SU-DHL-6 (cell line): ENCODE measurements around the gene HPS4.

Experiments used
- H2AFZ ChIP-seq: fragments of 200-600 bp; sonication (generic); 2 replicates; pipeline ENCODE4 v1.6.1; 2014; ENCODE audit warnings: low read depth, mild to moderate bottlenecking, moderate library complexity, mixed read lengths, antibody characterized with exemption, low read length; ENCODE audit not compliant: severe bottlenecking
- H3F3A ChIP-seq: fragments of 200-600 bp; shearing (Covaris generic); 2 replicates; pipeline ENCODE4 v1.6.0; 2016; ENCODE audit warnings: antibody characterized with exemption, mild to moderate bottlenecking; ENCODE audit not compliant: insufficient read depth
- H3K27ac ChIP-seq: fragments of 200-600 bp; sonication (generic); 2 replicates; pipeline ENCODE4 v1.5.1; 2016; ENCODE audit warnings: low read depth, mild to moderate bottlenecking, low read length, moderate library complexity, mixed read lengths
- H3K27me3 ChIP-seq: fragments of 200-600 bp; sonication (generic), shearing (Covaris generic); 2 replicates; pipeline ENCODE4 v1.6.0; 2014; ENCODE audit warnings: mild to moderate bottlenecking, low read length
- H3K36me3 ChIP-seq: fragments of 200-600 bp; sonication (generic); 2 replicates; pipeline ENCODE4 v1.6.1; 2014; ENCODE audit warnings: mild to moderate bottlenecking, low read length, mixed read lengths
- H3K4me2 ChIP-seq: fragments of 300-600, 200-600 bp; shearing (Covaris generic), sonication (generic); 2 replicates; pipeline ENCODE4 v1.6.0; 2014; ENCODE audit warnings: low read length, low read depth, mild to moderate bottlenecking; ENCODE audit not compliant: poor library complexity, severe bottlenecking
- H3K4me3 ChIP-seq: fragments of 200-600 bp; sonication (generic); 2 replicates; pipeline ENCODE4 v1.5.1; 2014; ENCODE audit warnings: antibody characterized with exemption, low read length, mild to moderate bottlenecking, mixed read lengths; ENCODE audit not compliant: insufficient read depth, poor library complexity, severe bottlenecking
- H3K79me2 ChIP-seq: fragments of 200-600 bp; sonication (generic); 2 replicates; pipeline ENCODE4 v1.6.1; 2014; ENCODE audit warnings: mild to moderate bottlenecking, low read length, moderate library complexity; ENCODE audit not compliant: insufficient read depth
- H3K9ac ChIP-seq: fragments of 200-600 bp; sonication (generic); 2 replicates; pipeline ENCODE4 v1.7.0; 2014; ENCODE audit warnings: mild to moderate bottlenecking, low read length
- H3K9me2 ChIP-seq: fragments of 200-600 bp; sonication (generic); replicated peaks from 2 replicates; pipeline ENCODE4 v1.6.1; 2014; ENCODE audit warnings: low read length; ENCODE audit not compliant: insufficient read depth
- H3K9me3 ChIP-seq: fragments of 200-600 bp; sonication (generic); 2 replicates; pipeline ENCODE4 v1.6.1; 2014; ENCODE audit warnings: low read length, mixed read lengths; ENCODE audit not compliant: insufficient read depth
- H4K20me1 ChIP-seq: fragments of 200-600 bp; sonication (generic); 2 replicates; pipeline ENCODE4 v1.6.1; 2014; ENCODE audit warnings: low read depth, mild to moderate bottlenecking, antibody characterized with exemption, low read length, moderate library complexity, mixed read lengths
- EZH2phosphoT487 ChIP-seq: fragments of 200-600 bp; sonication (generic), shearing (Covaris generic); conservative IDR thresholded peaks from 2 replicates; pipeline ENCODE4 v1.6.1; 2018; ENCODE audit warnings: mild to moderate bottlenecking, antibody characterized with exemption, low read length, moderate library complexity, mixed read lengths
- TF ChIP-seq, protein P1 (sequence below): fragments of 200-600 bp; sonication (generic); IDR thresholded peaks from one replicate; pipeline ENCODE4 v1.5.1; 2017; ENCODE audit warnings: antibody characterized with exemption, mild to moderate bottlenecking, low read length, moderate library complexity; ENCODE audit not compliant: insufficient read depth, poor library complexity, severe bottlenecking

The HPS4 gene

DNA sequence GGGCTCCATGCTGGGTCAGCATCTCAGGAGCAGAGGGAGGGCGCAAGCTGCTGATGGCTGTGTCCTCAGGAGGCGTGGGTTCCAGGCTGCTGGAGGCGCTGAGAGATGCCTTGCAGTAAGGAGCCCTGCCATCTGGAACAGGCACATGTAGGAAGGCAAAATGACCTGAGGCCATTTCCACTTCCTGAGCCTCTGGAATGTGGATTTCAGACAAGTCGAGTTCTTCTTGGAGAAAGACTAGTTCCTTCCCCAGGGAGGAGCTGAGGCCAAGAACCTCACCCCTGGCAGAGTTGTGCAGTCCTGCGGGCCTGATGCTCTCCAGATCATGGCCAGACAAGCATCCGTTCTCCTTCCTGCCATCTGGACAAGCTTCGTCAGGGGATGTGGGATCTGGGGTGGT, 19.3 kb downstream of the HPS4 start:
- no peak overlapping the region for H3K27ac ChIP-seq
- H3K27me3 ChIP-seq: no peaks in the 10 kb centered on the region
- no peak overlapping the region for H3K4me3 ChIP-seq
- no peak overlapping the region for H3K4me2 ChIP-seq
- TF ChIP-seq, protein P1, sequence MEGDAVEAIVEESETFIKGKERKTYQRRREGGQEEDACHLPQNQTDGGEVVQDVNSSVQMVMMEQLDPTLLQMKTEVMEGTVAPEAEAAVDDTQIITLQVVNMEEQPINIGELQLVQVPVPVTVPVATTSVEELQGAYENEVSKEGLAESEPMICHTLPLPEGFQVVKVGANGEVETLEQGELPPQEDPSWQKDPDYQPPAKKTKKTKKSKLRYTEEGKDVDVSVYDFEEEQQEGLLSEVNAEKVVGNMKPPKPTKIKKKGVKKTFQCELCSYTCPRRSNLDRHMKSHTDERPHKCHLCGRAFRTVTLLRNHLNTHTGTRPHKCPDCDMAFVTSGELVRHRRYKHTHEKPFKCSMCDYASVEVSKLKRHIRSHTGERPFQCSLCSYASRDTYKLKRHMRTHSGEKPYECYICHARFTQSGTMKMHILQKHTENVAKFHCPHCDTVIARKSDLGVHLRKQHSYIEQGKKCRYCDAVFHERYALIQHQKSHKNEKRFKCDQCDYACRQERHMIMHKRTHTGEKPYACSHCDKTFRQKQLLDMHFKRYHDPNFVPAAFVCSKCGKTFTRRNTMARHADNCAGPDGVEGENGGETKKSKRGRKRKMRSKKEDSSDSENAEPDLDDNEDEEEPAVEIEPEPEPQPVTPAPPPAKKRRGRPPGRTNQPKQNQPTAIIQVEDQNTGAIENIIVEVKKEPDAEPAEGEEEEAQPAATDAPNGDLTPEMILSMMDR: no peak
- TF ChIP-seq EZH2phosphoT487: no peak
- H3K9me3 ChIP-seq: no peaks in the 10 kb centered on the region
- peaks cover 7% of the 10 kb centered on the region; the same call in 1 of the 2 replicates for H3K36me3 ChIP-seq
- peaks cover 11% of the 10 kb centered on the region; the same call in 1 of the 2 replicates for H3K79me2 ChIP-seq
- H3F3A ChIP-seq: peaks cover 4% of the 10 kb centered on the region
- no peaks in the 10 kb centered on the region; the same call in 1 of the 2 replicates for H4K20me1 ChIP-seq
- H3K9ac ChIP-seq: no peak overlapping the region
- H3K9me2 ChIP-seq: no peaks in the 10 kb centered on the region
- no peak overlapping the region for H2AFZ ChIP-seq

DNA sequence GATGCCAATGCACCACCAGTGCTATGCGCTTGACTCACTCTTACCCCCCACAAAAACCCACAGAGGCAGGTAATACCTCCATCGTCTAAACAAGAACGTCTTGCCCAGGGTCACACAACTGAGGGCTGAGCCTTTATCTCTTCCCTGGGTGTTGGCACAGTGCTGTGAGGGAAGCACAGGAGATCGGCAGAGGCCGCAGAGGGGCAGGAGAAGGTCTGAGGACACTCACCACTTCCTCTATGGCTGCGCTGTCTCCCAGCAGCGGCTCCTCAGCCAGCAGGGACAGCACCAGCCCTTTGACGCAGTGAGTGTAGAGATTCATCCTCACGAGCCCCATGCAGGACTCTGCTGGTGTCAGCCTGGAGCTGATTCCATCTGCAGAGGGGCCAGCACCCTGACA, 19.9 kb downstream of the HPS4 start:
- Histone ChIP-seq H3K4me3 (no peak overlapping the region), H3K9me2 (no peaks in the 10 kb centered on the region), H3F3A (peaks cover 4% of the 10 kb centered on the region), H4K20me1 (no peaks in the 10 kb centered on the region; the same call in 1 of the 2 replicates), H3K27me3 (no peaks in the 10 kb centered on the region), H2AFZ (no peak overlapping the region), H3K79me2 (peaks cover 18% of the 10 kb centered on the region), H3K9ac (no peak overlapping the region), H3K27ac (no peak overlapping the region), H3K9me3 (no peaks in the 10 kb centered on the region), H3K4me2 (no peak overlapping the region), H3K36me3 (peaks cover 7% of the 10 kb centered on the region; the same call in 1 of the 2 replicates)
- TF ChIP-seq EZH2phosphoT487: no peak
- TF ChIP-seq, protein P1: no peak

DNA sequence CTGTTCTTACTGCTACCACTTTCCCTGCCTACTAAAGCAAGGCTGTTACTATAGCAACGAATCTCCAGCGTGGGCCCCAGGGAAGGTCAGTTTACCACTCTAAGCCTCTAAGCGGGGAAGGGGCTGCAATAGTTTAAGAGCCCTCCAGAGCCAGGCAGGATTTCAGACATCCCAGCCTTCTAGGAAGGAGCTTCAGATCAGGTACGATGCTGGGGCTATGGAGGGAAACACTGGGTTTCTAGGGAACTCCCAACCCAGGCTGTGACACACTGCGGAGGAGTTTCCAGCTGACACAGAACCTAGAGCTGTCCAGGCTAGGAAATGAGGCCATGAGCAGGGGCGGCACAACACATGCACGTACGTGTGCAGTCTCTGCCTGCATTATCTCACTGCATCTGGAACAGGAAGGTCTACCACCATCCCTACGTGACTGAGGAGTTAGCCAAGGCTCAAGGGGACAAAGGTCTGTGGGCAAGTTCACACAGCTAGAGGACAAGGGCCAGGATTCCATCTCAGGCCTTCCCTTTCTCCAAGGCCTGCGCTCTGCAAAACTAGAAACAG, 20.4 kb downstream of the HPS4 start:
- Histone ChIP-seq H3K9me3 (no peaks in the 10 kb centered on the region), H4K20me1 (no peaks in the 10 kb centered on the region; the same call in 1 of the 2 replicates), H3K9me2 (no peaks in the 10 kb centered on the region), H3F3A (peaks cover 4% of the 10 kb centered on the region), H3K79me2 (peaks cover 19% of the 10 kb centered on the region), H3K4me3 (no peak overlapping the region), H3K36me3 (peaks cover 7% of the 10 kb centered on the region; the same call in 1 of the 2 replicates), H2AFZ (no peak overlapping the region), H3K27ac (no peak overlapping the region), H3K9ac (no peak overlapping the region), H3K4me2 (no peak overlapping the region), H3K27me3 (no peaks in the 10 kb centered on the region)
- no peak for TF ChIP-seq EZH2phosphoT487
- TF ChIP-seq, protein P1: no peak
